Cardiac muscle cell (in vitro differentiated cells and primary cell): Measurements from ENCODE around the gene ST7. TPM values are rescaled to one million over a fixed set of nuclear protein-coding genes. Genes with fewer than 3 reads are reported as not detected.

Experiments used
- DNase-seq, 2 donors: peaks; one replicate each; pipeline versions ENCODE4 v3.0.0 to v3.0.0-alpha.2; 2010 to 2017; ENCODE audit warnings: low read depth in 1 of 2, low spot score in 1 of 2
- H3K27ac ChIP-seq: fragments of 200-600 bp; sonication (generic); 2 replicates; pipeline ENCODE4 v1.5.1; 2016
- H3K27me3 ChIP-seq: fragments of 200-600 bp; sonication (generic); 2 replicates; pipeline ENCODE4 v1.6.0; 2016; ENCODE audit warnings: control low read depth
- H3K36me3 ChIP-seq: fragments of 200-600 bp; sonication (generic); 2 replicates; pipeline ENCODE4 v1.5.1; 2016; ENCODE audit warnings: control low read depth
- H3K4me1 ChIP-seq: fragments of 200-600 bp; sonication (generic); 2 replicates; pipeline ENCODE4 v1.8.1; 2017; ENCODE audit warnings: low read depth, mild to moderate bottlenecking, mixed run types
- H3K4me3 ChIP-seq: fragments of 200-600 bp; sonication (generic); 2 replicates; pipeline ENCODE4 v1.5.1; 2016; ENCODE audit warnings: mild to moderate bottlenecking
- H3K9me3 ChIP-seq: fragments of 200-600 bp; sonication (generic); 2 replicates; pipeline ENCODE4 v1.5.1; 2017; ENCODE audit warnings: low read depth, mild to moderate bottlenecking, control low read depth
- polyA plus RNA-seq: library from polyadenylated mRNA; unstranded; fragments of >200 nt; fragmentation: Nextera tagmentation; extraction: Ambion mirVana; gene quantifications from 2 replicates; pipeline ENCODE4 v1.2.1, GENCODE V29; 2016
- total RNA-seq: library from RNA; depleted of rRNA; stranded (reverse); fragments of >200 nt; gene quantifications from 2 replicates; pipeline ENCODE4 v1.2.3, GENCODE V29; 2016
- TF ChIP-seq, protein P1 (sequence below): IDR thresholded peaks from 2 replicates; pipeline ENCODE4 v1.5.1; 2012; ENCODE audit warnings: low read depth, mild to moderate bottlenecking, low read length

ST7 gene
- total and polyA plus RNA-seq, 2 experiments from 2014 or later = 83.5 to 96.7 TPM

DNA sequence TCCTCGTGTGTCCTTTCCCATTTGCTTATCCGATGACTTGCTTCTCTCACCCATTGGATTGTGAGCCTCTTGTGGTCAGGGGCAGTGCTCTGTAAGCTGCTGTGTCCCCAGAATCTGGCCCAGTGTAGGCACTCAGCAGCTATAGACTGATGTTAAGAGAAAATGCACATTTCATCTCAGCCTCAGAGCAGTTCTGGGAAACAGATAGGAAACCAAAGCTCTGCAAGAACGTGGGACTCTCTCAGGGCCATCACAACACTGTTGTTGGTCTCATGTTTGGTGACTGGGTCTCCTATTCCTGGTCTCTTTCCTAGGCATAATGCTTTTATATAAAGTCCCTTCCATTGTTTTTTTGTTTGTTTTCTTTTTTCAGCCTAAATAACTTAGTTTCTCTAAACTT, 141.2 kb downstream of the ST7 start:
- H3K4me1 ChIP-seq = peaks cover 24% of the 10 kb centered on the region
- H3K9me3 ChIP-seq = no peaks in the 10 kb centered on the region
- H3K27ac ChIP-seq = peak overlapping the region; percentile 34
- H3K36me3 ChIP-seq = peaks cover under 1% of the 10 kb centered on the region
- no peak overlapping the region for H3K4me3 ChIP-seq
- TF ChIP-seq, protein P1, sequence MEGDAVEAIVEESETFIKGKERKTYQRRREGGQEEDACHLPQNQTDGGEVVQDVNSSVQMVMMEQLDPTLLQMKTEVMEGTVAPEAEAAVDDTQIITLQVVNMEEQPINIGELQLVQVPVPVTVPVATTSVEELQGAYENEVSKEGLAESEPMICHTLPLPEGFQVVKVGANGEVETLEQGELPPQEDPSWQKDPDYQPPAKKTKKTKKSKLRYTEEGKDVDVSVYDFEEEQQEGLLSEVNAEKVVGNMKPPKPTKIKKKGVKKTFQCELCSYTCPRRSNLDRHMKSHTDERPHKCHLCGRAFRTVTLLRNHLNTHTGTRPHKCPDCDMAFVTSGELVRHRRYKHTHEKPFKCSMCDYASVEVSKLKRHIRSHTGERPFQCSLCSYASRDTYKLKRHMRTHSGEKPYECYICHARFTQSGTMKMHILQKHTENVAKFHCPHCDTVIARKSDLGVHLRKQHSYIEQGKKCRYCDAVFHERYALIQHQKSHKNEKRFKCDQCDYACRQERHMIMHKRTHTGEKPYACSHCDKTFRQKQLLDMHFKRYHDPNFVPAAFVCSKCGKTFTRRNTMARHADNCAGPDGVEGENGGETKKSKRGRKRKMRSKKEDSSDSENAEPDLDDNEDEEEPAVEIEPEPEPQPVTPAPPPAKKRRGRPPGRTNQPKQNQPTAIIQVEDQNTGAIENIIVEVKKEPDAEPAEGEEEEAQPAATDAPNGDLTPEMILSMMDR = no peak
- DNase-seq = no peak
- no peaks in the 10 kb centered on the region for H3K27me3 ChIP-seq

DNA sequence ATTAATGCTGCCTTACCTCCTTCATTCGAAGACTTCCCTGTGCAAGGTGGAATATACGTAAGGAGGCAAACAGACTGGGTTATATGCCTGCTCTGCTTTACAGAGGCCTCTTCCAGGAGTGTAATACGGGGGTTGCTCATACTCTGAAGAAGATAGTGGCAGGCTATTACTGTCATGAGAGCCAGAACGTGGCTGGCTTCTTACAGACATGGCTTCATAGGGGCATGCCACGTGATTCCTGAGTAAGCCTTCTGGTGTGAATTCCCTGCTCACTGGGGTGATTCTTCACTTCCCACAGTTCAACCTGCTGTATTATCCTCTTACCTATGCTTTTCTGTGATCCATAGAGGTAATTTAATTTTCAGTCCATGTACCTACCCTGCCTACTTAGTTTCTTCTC, 141.8 kb downstream of the ST7 start:
- Histone ChIP-seq H3K27ac (peak overlapping the region; percentile 8), H3K27me3 (no peaks in the 10 kb centered on the region), H3K9me3 (no peaks in the 10 kb centered on the region), H3K4me3 (no peak overlapping the region), H3K4me1 (peaks cover 24% of the 10 kb centered on the region), H3K36me3 (peaks cover 7% of the 10 kb centered on the region)
- TF ChIP-seq, protein P1 = no peak
- DNase-seq = no peak

DNA sequence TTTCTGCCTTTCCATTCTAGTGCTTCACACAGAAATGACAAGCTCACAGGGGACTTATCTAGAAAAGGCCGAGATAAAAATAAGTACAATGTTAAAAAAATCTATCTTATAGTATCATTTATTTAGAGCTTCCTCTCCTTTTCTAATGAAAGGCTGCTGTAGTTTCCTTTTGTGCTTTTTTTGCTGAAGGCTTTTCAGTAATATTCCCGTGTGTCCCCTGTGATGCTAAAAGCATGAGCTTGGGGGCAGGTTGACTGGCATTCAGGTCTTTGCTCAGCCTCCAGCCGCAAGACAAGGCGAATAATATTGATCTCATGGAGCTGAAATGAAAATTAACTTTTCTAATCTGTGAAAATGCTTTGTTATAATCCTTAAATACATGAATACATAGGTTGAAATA, 143.0 kb downstream of the ST7 start:
- H3K27ac ChIP-seq = peak overlapping the region; percentile 47
- no peaks in the 10 kb centered on the region for H3K27me3 ChIP-seq
- TF ChIP-seq, protein P1 = no peak
- no peak for DNase-seq
- no peaks in the 10 kb centered on the region for H3K9me3 ChIP-seq
- H3K4me3 ChIP-seq = no peak overlapping the region
- H3K4me1 ChIP-seq = peaks cover 11% of the 10 kb centered on the region
- peaks cover 18% of the 10 kb centered on the region for H3K36me3 ChIP-seq

DNA sequence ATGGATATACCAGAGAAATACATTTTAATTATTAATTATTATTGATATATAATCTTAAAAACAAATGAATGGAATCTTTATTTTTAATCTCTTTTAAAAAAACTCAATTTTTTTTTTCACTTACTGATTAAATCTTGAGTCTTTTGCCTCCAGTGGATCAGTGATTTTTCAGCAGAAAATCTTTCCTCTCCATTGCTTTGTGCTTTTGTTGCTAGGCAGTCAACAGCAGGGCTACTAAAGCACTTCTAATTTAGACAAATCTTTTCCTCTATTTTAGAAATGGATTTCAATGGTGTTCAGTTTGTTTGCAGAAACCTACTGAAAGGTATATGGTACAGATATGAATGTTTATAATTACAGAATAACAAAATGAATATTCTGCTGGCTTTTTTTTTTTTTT, 143.6 kb downstream of the ST7 start:
- no peaks in the 10 kb centered on the region for H3K9me3 ChIP-seq
- no peak overlapping the region for H3K4me3 ChIP-seq
- no peak overlapping the region for H3K27ac ChIP-seq
- H3K27me3 ChIP-seq = no peaks in the 10 kb centered on the region
- TF ChIP-seq, protein P1 = no peak
- DNase-seq = no peak
- peaks cover 7% of the 10 kb centered on the region for H3K4me1 ChIP-seq
- peaks cover 18% of the 10 kb centered on the region for H3K36me3 ChIP-seq

DNA sequence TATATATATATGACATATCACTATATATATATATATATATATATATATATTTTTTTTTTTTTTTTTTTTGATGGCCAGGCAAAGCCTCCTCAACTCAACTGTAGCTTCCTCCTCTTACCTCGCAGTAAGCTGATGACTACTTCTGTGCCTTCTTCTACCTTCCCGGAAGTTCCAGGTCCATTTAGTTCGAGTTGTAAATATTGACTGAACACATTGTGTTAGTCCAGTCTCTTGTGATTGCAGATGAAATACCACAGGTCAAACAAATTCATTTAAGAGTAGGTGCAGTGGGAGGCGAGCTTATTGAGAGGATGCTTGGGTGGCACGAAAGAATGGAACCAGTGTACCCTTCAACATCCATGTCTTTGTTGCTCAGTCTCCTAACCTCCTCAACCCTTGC, 144.6 kb downstream of the ST7 start:
- Histone ChIP-seq H3K4me3 (no peak overlapping the region), H3K27ac (no peak overlapping the region), H3K4me1 (peaks cover 7% of the 10 kb centered on the region), H3K27me3 (no peaks in the 10 kb centered on the region), H3K36me3 (peaks cover 21% of the 10 kb centered on the region), H3K9me3 (no peaks in the 10 kb centered on the region)
- TF ChIP-seq, protein P1 = no peak
- DNase-seq = no peak

DNA sequence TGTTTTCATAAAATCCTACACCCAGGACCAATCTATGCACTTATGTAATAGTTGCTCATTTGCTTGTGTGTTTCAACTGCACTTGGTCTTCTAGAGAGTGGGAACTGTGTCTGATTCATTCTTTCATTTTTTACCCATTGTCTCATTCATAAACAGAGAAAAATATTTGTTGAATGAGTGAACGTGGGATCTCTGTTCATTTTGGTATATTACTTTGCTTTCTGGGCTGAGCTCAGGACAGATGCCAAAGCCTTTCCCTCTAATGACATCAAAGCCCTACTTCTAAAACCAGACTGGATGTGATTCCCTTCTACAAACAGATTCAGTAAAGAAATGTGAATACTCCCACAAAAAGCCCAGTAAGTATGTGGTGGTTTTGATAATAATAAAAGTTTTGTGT, 145.2 kb downstream of the ST7 start:
- peaks cover 21% of the 10 kb centered on the region for H3K36me3 ChIP-seq
- TF ChIP-seq, protein P1 = no peak
- H3K9me3 ChIP-seq = no peaks in the 10 kb centered on the region
- H3K4me3 ChIP-seq = no peak overlapping the region
- no peak overlapping the region for H3K27ac ChIP-seq
- no peaks in the 10 kb centered on the region for H3K27me3 ChIP-seq
- DNase-seq = peak in 1 of 2 donors; percentile 66
- H3K4me1 ChIP-seq = peaks cover 7% of the 10 kb centered on the region
